HL-60 (cell line): ENCODE measurements around the gene HSD3B1.
"Not testable (repeated sequence)": the region's sequence is repeated elsewhere in the genome, so short reads cannot be mapped to it uniquely, and the experiment has no call there.

Source experiments
- DNase-seq, 2 experiments: peaks; one replicate each; pipeline ENCODE4 v3.0.0-alpha.2; 2010 to 2020; ENCODE audit warnings: low read depth in 1 of 2, low spot score in 1 of 2
- H3K27ac ChIP-seq: fragments of 250-450 bp; sonication (Bioruptor Pico); replicated peaks from 2 replicates; pipeline ENCODE4 v1.5.1; 2020; ENCODE audit warnings: mild to moderate bottlenecking, moderate library complexity
- H3K27me3 ChIP-seq: fragments of 250-450 bp; sonication (Bioruptor Pico); 2 replicates; pipeline ENCODE4 v1.5.1; 2021; ENCODE audit warnings: mild to moderate bottlenecking, moderate library complexity; ENCODE audit not compliant: insufficient read depth, poor library complexity, severe bottlenecking
- H3K4me3 ChIP-seq: replicated peaks from 2 replicates; pipeline ENCODE4 v1.5.1; 2011; ENCODE audit warnings: mild to moderate bottlenecking, control low read depth, low read length; ENCODE audit not compliant: insufficient read depth
- GABPA ChIP-seq: IDR thresholded peaks from 2 replicates; pipeline ENCODE4 v1.6.1; 2012; ENCODE audit warnings: low read depth
- POLR2AphosphoS5 ChIP-seq: IDR thresholded peaks from 2 replicates; pipeline ENCODE4 v1.6.1; 2012; ENCODE audit warnings: low read depth
- SPI1 ChIP-seq: IDR thresholded peaks from 2 replicates; pipeline ENCODE4 v1.6.1; 2012; ENCODE audit warnings: low read depth, mild to moderate bottlenecking, borderline replicate concordance
- TF ChIP-seq, protein P1 (sequence below): IDR thresholded peaks from 2 replicates; pipeline ENCODE4 v1.6.1; 2012; ENCODE audit warnings: low read depth; ENCODE audit not compliant: insufficient replicate concordance
- TF ChIP-seq, protein P2 (sequence below): IDR thresholded peaks from one replicate; pipeline ENCODE4 v1.5.1; 2011; ENCODE audit warnings: low read length, control low read depth, inconsistent platforms; ENCODE audit not compliant: insufficient read depth

Gene HSD3B1

DNA sequence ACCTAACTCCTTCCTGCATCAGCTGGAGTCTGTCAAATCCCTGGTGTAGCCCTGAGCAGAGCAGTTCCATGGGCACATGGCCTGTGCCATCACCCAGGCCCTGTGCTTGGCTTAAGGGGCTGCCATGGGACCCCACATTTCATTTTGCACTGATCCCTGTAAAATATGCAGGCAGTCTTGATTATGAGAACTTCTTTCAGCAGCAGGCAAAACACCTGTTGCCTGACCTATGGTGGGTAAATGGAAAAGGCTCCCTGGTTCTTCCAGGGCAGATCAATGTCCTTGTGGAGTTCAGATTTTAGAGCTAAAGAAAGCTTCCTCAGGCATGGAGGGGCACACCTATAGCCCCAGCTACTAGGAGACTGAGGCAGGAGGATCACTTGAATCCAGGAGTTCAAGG is 44.2 kb downstream of the HSD3B1 start:
- TF ChIP-seq GABPA (no peak), POLR2AphosphoS5 (no peak), SPI1 (no peak)
- TF ChIP-seq, protein P1, sequence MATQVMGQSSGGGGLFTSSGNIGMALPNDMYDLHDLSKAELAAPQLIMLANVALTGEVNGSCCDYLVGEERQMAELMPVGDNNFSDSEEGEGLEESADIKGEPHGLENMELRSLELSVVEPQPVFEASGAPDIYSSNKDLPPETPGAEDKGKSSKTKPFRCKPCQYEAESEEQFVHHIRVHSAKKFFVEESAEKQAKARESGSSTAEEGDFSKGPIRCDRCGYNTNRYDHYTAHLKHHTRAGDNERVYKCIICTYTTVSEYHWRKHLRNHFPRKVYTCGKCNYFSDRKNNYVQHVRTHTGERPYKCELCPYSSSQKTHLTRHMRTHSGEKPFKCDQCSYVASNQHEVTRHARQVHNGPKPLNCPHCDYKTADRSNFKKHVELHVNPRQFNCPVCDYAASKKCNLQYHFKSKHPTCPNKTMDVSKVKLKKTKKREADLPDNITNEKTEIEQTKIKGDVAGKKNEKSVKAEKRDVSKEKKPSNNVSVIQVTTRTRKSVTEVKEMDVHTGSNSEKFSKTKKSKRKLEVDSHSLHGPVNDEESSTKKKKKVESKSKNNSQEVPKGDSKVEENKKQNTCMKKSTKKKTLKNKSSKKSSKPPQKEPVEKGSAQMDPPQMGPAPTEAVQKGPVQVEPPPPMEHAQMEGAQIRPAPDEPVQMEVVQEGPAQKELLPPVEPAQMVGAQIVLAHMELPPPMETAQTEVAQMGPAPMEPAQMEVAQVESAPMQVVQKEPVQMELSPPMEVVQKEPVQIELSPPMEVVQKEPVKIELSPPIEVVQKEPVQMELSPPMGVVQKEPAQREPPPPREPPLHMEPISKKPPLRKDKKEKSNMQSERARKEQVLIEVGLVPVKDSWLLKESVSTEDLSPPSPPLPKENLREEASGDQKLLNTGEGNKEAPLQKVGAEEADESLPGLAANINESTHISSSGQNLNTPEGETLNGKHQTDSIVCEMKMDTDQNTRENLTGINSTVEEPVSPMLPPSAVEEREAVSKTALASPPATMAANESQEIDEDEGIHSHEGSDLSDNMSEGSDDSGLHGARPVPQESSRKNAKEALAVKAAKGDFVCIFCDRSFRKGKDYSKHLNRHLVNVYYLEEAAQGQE: no peak
- TF ChIP-seq, protein P2, sequence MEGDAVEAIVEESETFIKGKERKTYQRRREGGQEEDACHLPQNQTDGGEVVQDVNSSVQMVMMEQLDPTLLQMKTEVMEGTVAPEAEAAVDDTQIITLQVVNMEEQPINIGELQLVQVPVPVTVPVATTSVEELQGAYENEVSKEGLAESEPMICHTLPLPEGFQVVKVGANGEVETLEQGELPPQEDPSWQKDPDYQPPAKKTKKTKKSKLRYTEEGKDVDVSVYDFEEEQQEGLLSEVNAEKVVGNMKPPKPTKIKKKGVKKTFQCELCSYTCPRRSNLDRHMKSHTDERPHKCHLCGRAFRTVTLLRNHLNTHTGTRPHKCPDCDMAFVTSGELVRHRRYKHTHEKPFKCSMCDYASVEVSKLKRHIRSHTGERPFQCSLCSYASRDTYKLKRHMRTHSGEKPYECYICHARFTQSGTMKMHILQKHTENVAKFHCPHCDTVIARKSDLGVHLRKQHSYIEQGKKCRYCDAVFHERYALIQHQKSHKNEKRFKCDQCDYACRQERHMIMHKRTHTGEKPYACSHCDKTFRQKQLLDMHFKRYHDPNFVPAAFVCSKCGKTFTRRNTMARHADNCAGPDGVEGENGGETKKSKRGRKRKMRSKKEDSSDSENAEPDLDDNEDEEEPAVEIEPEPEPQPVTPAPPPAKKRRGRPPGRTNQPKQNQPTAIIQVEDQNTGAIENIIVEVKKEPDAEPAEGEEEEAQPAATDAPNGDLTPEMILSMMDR: no peak

DNA sequence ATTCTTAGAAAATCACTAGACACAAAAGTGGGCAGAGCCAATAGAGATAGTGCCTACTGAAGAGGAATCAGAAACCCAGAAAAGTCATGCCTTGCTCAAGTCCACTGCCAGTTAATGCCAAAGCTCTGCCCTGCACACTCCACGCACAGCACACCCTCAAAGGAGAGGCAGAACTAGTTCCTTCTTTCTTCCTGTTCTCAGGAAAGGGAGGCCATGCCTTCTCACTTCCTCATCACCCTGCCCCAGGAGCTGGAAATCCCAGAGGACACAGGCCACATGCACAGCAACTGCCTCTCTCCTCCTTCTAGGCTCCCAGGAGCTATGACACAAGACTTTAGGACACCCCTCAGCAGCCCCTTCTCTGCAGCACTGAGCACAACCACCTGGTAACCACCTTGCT is 45.6 kb downstream of the HSD3B1 start:
- not testable (repeated sequence) for H3K27me3 ChIP-seq, DNase-seq, H3K4me3 ChIP-seq, H3K27ac ChIP-seq

More for the DNA sequence above, 44.2 kb downstream of the HSD3B1 start:
- Histone ChIP-seq H3K27ac (no peak overlapping the region), H3K27me3 (no peaks in the 10 kb centered on the region), H3K4me3 (no peak overlapping the region)
- DNase-seq: no peak

DNA sequence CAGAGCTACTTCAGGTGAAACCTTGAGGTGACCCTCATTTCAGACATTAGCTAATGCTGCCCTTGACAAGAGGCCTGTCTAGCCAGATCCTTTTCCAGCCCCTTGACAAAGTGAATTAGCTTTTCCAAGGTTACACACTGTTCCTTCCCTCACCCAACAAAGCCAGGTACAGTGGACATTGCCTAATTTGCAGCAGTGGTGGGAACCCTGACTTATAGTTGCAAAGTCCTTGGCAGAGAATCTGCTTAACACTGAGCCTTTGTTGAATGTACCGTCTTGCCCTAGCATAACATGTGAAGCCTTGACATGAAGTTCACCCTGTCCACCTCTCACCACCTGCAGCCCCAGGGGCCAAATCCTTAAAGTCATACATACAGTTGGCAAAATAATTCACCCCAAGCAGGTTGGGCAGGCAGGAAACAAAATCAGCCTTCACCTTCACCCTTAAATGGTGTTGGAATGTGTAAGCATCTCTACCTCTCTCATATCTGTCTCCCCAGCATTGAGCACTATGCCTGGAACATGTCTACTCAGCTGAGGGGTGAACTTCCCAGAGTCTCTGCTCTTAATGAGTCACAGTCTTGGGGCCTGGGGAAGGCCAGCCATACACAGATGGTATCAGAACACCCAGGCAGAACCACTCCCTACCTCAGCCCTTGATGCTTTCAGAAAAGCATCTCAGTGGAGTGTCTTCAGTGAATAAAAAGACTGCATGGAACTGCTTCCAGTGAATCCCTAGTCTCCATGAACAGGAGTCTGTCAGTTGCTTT is 46.5 kb downstream of the HSD3B1 start:
- H3K4me3 ChIP-seq, H3K27ac ChIP-seq, H3K27me3 ChIP-seq, DNase-seq: not testable (repeated sequence)

DNA sequence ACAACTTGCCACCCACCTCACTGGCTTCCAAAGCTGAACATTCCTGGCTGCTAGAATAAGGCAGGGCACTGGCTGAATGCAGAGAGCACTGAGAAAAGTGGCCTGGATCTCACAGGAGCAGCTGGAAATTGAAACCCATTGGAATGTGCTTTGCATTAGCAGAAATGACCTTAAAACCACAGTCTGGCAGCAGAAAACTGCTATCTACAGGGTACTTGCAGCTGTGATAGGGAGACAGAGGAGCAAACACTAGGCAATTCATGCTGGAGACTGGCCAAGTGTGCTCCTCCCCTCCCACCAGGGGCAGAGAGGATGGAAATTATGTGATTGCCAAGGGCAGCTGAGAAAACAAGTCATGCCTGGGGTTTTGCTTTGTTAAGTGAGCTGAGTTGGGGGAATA is 47.2 kb downstream of the HSD3B1 start:
- no peak for DNase-seq
- Histone ChIP-seq H3K27me3 (no peaks in the 10 kb centered on the region), H3K27ac (no peak overlapping the region), H3K4me3 (no peak overlapping the region)
- TF ChIP-seq, protein P2: no peak
- TF ChIP-seq POLR2AphosphoS5: no peak

DNA sequence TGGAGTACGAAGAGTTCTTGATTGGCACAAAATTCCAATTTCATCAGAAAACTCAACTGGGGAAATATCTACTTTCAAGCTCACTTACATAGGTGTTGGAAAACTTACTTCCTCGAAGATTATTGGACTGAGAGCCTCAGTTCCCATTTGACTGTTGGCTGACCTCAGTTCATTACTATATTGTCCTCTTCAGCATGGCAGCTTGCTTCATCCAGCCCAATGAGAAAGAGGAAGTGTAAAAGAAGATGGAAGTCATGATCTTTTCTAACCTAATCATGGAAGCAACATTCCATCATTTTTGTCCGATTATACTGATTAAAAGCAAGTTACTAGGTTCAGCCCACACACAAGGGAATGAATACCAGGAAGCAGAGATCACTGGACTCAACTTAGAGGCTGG is 49.4 kb downstream of the HSD3B1 start:
- peak; percentile 30 to 35 for DNase-seq
- TF ChIP-seq, protein P2: no peak
- TF ChIP-seq, protein P1: no peak
- TF ChIP-seq POLR2AphosphoS5 (no peak), GABPA (no peak), SPI1 (peak; percentile 87)
- H3K27ac ChIP-seq: no peak overlapping the region
- H3K27me3 ChIP-seq: no peaks in the 10 kb centered on the region
- H3K4me3 ChIP-seq: no peak overlapping the region

DNA sequence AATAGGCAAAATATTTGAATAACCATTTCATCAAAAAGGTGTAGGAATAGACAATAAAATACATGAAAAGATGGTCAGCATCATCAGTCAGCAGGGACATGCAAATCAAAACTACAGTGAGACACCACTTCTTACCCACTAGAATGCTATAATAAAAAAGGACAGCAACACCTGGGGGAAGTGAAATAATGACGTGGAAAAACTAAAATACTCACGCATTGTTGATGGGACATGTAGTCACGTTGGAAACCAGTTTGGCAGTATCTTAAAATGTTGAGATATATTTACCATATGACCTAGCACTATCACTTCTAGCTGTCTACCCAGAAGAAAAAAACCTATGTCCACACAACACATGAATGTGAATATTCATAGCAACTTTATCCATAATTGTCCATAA is 53.4 kb downstream of the HSD3B1 start:
- H3K27ac ChIP-seq, H3K27me3 ChIP-seq, DNase-seq, H3K4me3 ChIP-seq: not testable (repeated sequence)
